ENCODE data around the gene RALGAPA1.
A peak's percentile ranks its signal among the peaks of the same experiment; 100 is the strongest.

RALGAPA1 gene

GRCh38 chr14:35819591-35820540 is 10.8 kb upstream of the RALGAPA1 start:
- Histone ChIP-seq H3K4me1 (ENCODE audit: insufficient read depth, insufficient read length) (no peaks in the 10 kb centered on the region), H3K4me3 (ENCODE audit: insufficient read length, low read depth) (no peak overlapping the region), H3K9ac (ENCODE audit: insufficient read length, low read depth) (no peak overlapping the region), H3K36me3 (ENCODE audit: insufficient read depth, insufficient read length, low read length) (no peaks in the 10 kb centered on the region), H3K9me3 (ENCODE audit: insufficient read depth, low read length) (no peaks in the 10 kb centered on the region), H3K27me3 (ENCODE audit: insufficient read depth, insufficient read length) (no peaks in the 10 kb centered on the region)
- TF ChIP-seq ZNF274 (IDR thresholded peaks at IDR 0.05; ENCODE audit: low read depth, low read length) (no peak), YY1 (IDR thresholded peaks at IDR 0.05; ENCODE audit: insufficient read depth, insufficient read length) (no peak), SUZ12 (IDR thresholded peaks at IDR 0.05; ENCODE audit: extremely low read depth, insufficient read depth, insufficient read length) (no peak)
- no peak for DNase-seq (ENCODE audit: low read depth, low spot score)

- TF ChIP-seq SUZ12 (IDR thresholded peaks at IDR 0.05; ENCODE audit: extremely low read depth, insufficient read depth, insufficient read length) = no peak
- no peak for TF ChIP-seq ZNF274 (IDR thresholded peaks at IDR 0.05; ENCODE audit: low read depth, low read length)
- no peak for TF ChIP-seq YY1 (IDR thresholded peaks at IDR 0.05; ENCODE audit: insufficient read depth, insufficient read length)
- Histone ChIP-seq H3K36me3 (ENCODE audit: insufficient read depth, insufficient read length, low read length) (no peaks in the 10 kb centered on the region), H3K4me3 (ENCODE audit: insufficient read length, low read depth) (no peak overlapping the region), H3K9me3 (ENCODE audit: insufficient read depth, low read length) (no peaks in the 10 kb centered on the region), H3K9ac (ENCODE audit: insufficient read length, low read depth) (no peak overlapping the region), H3K27me3 (ENCODE audit: insufficient read depth, insufficient read length) (no peaks in the 10 kb centered on the region), H3K4me1 (ENCODE audit: insufficient read depth, insufficient read length) (no peaks in the 10 kb centered on the region)
- no peak for DNase-seq (ENCODE audit: low read depth, low spot score)
Measured at GRCh38 chr14:35818346-35819115, 9.4 kb upstream of the RALGAPA1 start.

GRCh38 chr14:35814371-35815005 is 5.4 kb upstream of the RALGAPA1 start:
- H3K9ac ChIP-seq (ENCODE audit: insufficient read length, low read depth) = no peak overlapping the region
- no peaks in the 10 kb centered on the region for H3K27me3 ChIP-seq (ENCODE audit: insufficient read depth, insufficient read length)
- H3K4me1 ChIP-seq (ENCODE audit: insufficient read depth, insufficient read length) = no peaks in the 10 kb centered on the region
- H3K36me3 ChIP-seq (ENCODE audit: insufficient read depth, insufficient read length, low read length) = no peaks in the 10 kb centered on the region
- no peak overlapping the region for H3K4me3 ChIP-seq (ENCODE audit: insufficient read length, low read depth)
- TF ChIP-seq SUZ12 (IDR thresholded peaks at IDR 0.05; ENCODE audit: extremely low read depth, insufficient read depth, insufficient read length) (no peak), ZNF274 (IDR thresholded peaks at IDR 0.05; ENCODE audit: low read depth, low read length) (no peak), YY1 (IDR thresholded peaks at IDR 0.05; ENCODE audit: insufficient read depth, insufficient read length) (no peak)
- no peak for DNase-seq (ENCODE audit: low read depth, low spot score)
- H3K9me3 ChIP-seq (ENCODE audit: insufficient read depth, low read length) = no peaks in the 10 kb centered on the region

- TF ChIP-seq SUZ12 (IDR thresholded peaks at IDR 0.05; ENCODE audit: extremely low read depth, insufficient read depth, insufficient read length) (no peak), ZNF274 (IDR thresholded peaks at IDR 0.05; ENCODE audit: low read depth, low read length) (no peak), YY1 (IDR thresholded peaks at IDR 0.05; ENCODE audit: insufficient read depth, insufficient read length) (no peak)
- Histone ChIP-seq H3K27me3 (ENCODE audit: insufficient read depth, insufficient read length) (no peaks in the 10 kb centered on the region), H3K4me1 (ENCODE audit: insufficient read depth, insufficient read length) (no peaks in the 10 kb centered on the region), H3K9ac (ENCODE audit: insufficient read length, low read depth) (no peak overlapping the region), H3K4me3 (ENCODE audit: insufficient read length, low read depth) (no peak overlapping the region), H3K9me3 (ENCODE audit: insufficient read depth, low read length) (no peaks in the 10 kb centered on the region), H3K36me3 (ENCODE audit: insufficient read depth, insufficient read length, low read length) (no peaks in the 10 kb centered on the region)
- no peak for DNase-seq (ENCODE audit: low read depth, low spot score)
Measured at GRCh38 chr14:35810963-35811362, 1.9 kb upstream of the RALGAPA1 start.

GRCh38 chr14:35809597-35809996 is 502 bp upstream of the RALGAPA1 start:
- H3K9ac ChIP-seq (ENCODE audit: insufficient read length, low read depth) = no peak overlapping the region
- DNase-seq (ENCODE audit: low read depth, low spot score) = no peak
- H3K4me3 ChIP-seq (ENCODE audit: insufficient read length, low read depth) = no peak overlapping the region
- no peaks in the 10 kb centered on the region for H3K36me3 ChIP-seq (ENCODE audit: insufficient read depth, insufficient read length, low read length)
- no peaks in the 10 kb centered on the region for H3K9me3 ChIP-seq (ENCODE audit: insufficient read depth, low read length)
- H3K27me3 ChIP-seq (ENCODE audit: insufficient read depth, insufficient read length) = no peaks in the 10 kb centered on the region
- TF ChIP-seq YY1 (IDR thresholded peaks at IDR 0.05; ENCODE audit: insufficient read depth, insufficient read length) = no peak
- TF ChIP-seq ZNF274 (IDR thresholded peaks at IDR 0.05; ENCODE audit: low read depth, low read length) = no peak
- TF ChIP-seq SUZ12 (IDR thresholded peaks at IDR 0.05; ENCODE audit: extremely low read depth, insufficient read depth, insufficient read length) = no peak
- no peaks in the 10 kb centered on the region for H3K4me1 ChIP-seq (ENCODE audit: insufficient read depth, insufficient read length)

- H3K4me1 ChIP-seq (ENCODE audit: insufficient read depth, insufficient read length) = no peaks in the 10 kb centered on the region
- TF ChIP-seq YY1 (IDR thresholded peaks at IDR 0.05; ENCODE audit: insufficient read depth, insufficient read length) (no peak), SUZ12 (IDR thresholded peaks at IDR 0.05; ENCODE audit: extremely low read depth, insufficient read depth, insufficient read length) (no peak)
- H3K9ac ChIP-seq (ENCODE audit: insufficient read length, low read depth) = peak overlapping the region; percentile 78
- no peak for DNase-seq (ENCODE audit: low read depth, low spot score)
- no peaks in the 10 kb centered on the region for H3K27me3 ChIP-seq (ENCODE audit: insufficient read depth, insufficient read length)
- H3K36me3 ChIP-seq (ENCODE audit: insufficient read depth, insufficient read length, low read length) = no peaks in the 10 kb centered on the region
- H3K9me3 ChIP-seq (ENCODE audit: insufficient read depth, low read length) = no peaks in the 10 kb centered on the region
- peak overlapping the region; percentile 66 for H3K4me3 ChIP-seq (ENCODE audit: insufficient read length, low read depth)
Measured at GRCh38 chr14:35808076-35808637, 938 bp downstream of the RALGAPA1 start.
